GM10847 (cell line): ENCODE measurements around the gene PITRM1.

Experiments
- POLR2A ChIP-seq: IDR thresholded peaks from 2 replicates; pipeline ENCODE4 v1.6.1; 2011; ENCODE audit not compliant: insufficient read length; ENCODE audit errors: extremely low read depth

PITRM1 gene

GRCh38 chr10:3203016-3203811 is 30.6 kb upstream of the PITRM1 start:
- TF ChIP-seq POLR2A = no peak

- no peak for TF ChIP-seq POLR2A
Observed at GRCh38 chr10:3201796-3202195, 29.2 kb upstream of the PITRM1 start.

GRCh38 chr10:3199488-3199887 is 26.9 kb upstream of the PITRM1 start:
- no peak for TF ChIP-seq POLR2A

- TF ChIP-seq POLR2A = no peak
Observed at GRCh38 chr10:3198900-3199299, 26.3 kb upstream of the PITRM1 start.

- no peak for TF ChIP-seq POLR2A
Observed at GRCh38 chr10:3197348-3198003, 24.9 kb upstream of the PITRM1 start.

- TF ChIP-seq POLR2A = no peak
Observed at GRCh38 chr10:3196958-3197347, 24.4 kb upstream of the PITRM1 start.

- no peak for TF ChIP-seq POLR2A
Observed at GRCh38 chr10:3196482-3196881, 23.9 kb upstream of the PITRM1 start.

- TF ChIP-seq POLR2A = no peak
Observed at GRCh38 chr10:3195726-3196125, 23.1 kb upstream of the PITRM1 start.

GRCh38 chr10:3195286-3195685 is 22.7 kb upstream of the PITRM1 start:
- no peak for TF ChIP-seq POLR2A

GRCh38 chr10:3194871-3195270 is 22.3 kb upstream of the PITRM1 start:
- no peak for TF ChIP-seq POLR2A

- TF ChIP-seq POLR2A = no peak
Observed at GRCh38 chr10:3193751-3194150, 21.2 kb upstream of the PITRM1 start.

- TF ChIP-seq POLR2A = no peak
Observed at GRCh38 chr10:3192856-3193635, 20.5 kb upstream of the PITRM1 start.

GRCh38 chr10:3190817-3191216 is 18.2 kb upstream of the PITRM1 start:
- no peak for TF ChIP-seq POLR2A

- no peak for TF ChIP-seq POLR2A
Observed at GRCh38 chr10:3186368-3186767, 13.8 kb upstream of the PITRM1 start.

- no peak for TF ChIP-seq POLR2A
Observed at GRCh38 chr10:3185386-3185785, 12.8 kb upstream of the PITRM1 start.
